Caco-2 (cell line): ENCODE results near the gene OSM. TPM values are rescaled to one million over a fixed set of nuclear protein-coding genes. Genes with fewer than 3 reads are reported as not detected.

Experiments used
- BruUV-seq: library from RNA; stranded (reverse); fragments of 400-500 nt; replicated peaks from 2 replicates; lab custom pipeline; 2021; lab: Mats Ljungman, UMichigan
- CTCF ChIA-PET: fragments of 300-600 bp; sonication (Branson Sonifier 250); formaldehyde crosslinking; loops from one replicate; lab custom pipeline; 2022; ENCODE audit warnings: antibody characterized with exemption; lab: Charles Lee
- POLR2A ChIA-PET: fragments of 300-600 bp; sonication (Branson Sonifier 250); formaldehyde crosslinking; loops from one replicate; lab custom pipeline; 2022; ENCODE audit warnings: antibody characterized with exemption; lab: Charles Lee
- DNase-seq, 2 experiments: peaks; one replicate each; pipeline versions ENCODE4 v3.0.0 to v3.0.0-alpha.2; 2020 to 2022
- H3K27me3 ChIP-seq: replicated peaks from 2 replicates; pipeline ENCODE4 v1.6.0; 2011; ENCODE audit warnings: low read length; ENCODE audit not compliant: control insufficient read depth, insufficient read depth
- H3K36me3 ChIP-seq: 2 replicates; pipeline ENCODE4 v1.5.1; 2011; ENCODE audit warnings: low read length; ENCODE audit not compliant: control insufficient read depth, insufficient read depth
- H3K4me1 ChIP-seq: fragments of 250-450 bp; sonication (Bioruptor Pico); 2 replicates; pipeline ENCODE4 v1.5.1; 2020; ENCODE audit warnings: mild to moderate bottlenecking
- H3K4me3 ChIP-seq: 2 replicates; pipeline ENCODE4 v1.5.1; 2011; ENCODE audit warnings: low read depth, mild to moderate bottlenecking, control low read depth, low read length
- H3K9me3 ChIP-seq: fragments of 250-450 bp; sonication (Bioruptor Pico); 2 replicates; pipeline ENCODE4 v1.5.1; 2020; ENCODE audit warnings: mild to moderate bottlenecking, moderate library complexity
- H3K27ac Mint-ChIP-seq: one replicate; pipeline ENCODE4 v1.8.0; 2022; ENCODE audit warnings: mixed read lengths; ENCODE audit not compliant: unreplicated experiment
- H3K27me3 Mint-ChIP-seq: one replicate; pipeline ENCODE4 v1.8.0; 2022; ENCODE audit warnings: mixed read lengths; ENCODE audit not compliant: insufficient read depth, unreplicated experiment
- H3K36me3 Mint-ChIP-seq: one replicate; pipeline ENCODE4 v1.8.0; 2022; ENCODE audit warnings: mild to moderate bottlenecking, mixed read lengths; ENCODE audit not compliant: insufficient read depth, unreplicated experiment
- H3K4me1 Mint-ChIP-seq: one replicate; pipeline ENCODE4 v1.8.0; 2022; ENCODE audit warnings: low read depth, mixed read lengths; ENCODE audit not compliant: unreplicated experiment
- H3K4me3 Mint-ChIP-seq: one replicate; pipeline ENCODE4 v1.8.0; 2022; ENCODE audit warnings: mild to moderate bottlenecking, moderate library complexity, mixed read lengths; ENCODE audit not compliant: unreplicated experiment
- H3K9me3 Mint-ChIP-seq: one replicate; pipeline ENCODE4 v1.8.0; 2022; ENCODE audit warnings: mixed read lengths; ENCODE audit not compliant: unreplicated experiment
- CTCF ChIP-seq, 2 experiments: fragments of 200-600 bp in 1 of 2; IDR thresholded peaks; 1 replicate in 1 of 2; 2 replicates in 1 of 2; pipeline versions ENCODE4 v1.5.1 to v1.8.0; 2011 to 2022; ENCODE audit warnings: antibody characterized with exemption in 1 of 2, control low read depth in 1 of 2, inconsistent platforms in 1 of 2, low read depth in 1 of 2, low read length in 1 of 2, mild to moderate bottlenecking in 1 of 2, moderate library complexity in 1 of 2; ENCODE audit not compliant: insufficient read depth in 1 of 2, severe bottlenecking in 1 of 2, unreplicated experiment in 1 of 2
- intact Hi-C: fragments of 100-400 bp; cut with micrococcal nuclease; formaldehyde crosslinking; loops from one replicate; pipeline ENCODE4 v1.10.0; 2022; ENCODE audit not compliant: unreplicated experiment
- total RNA-seq: library from RNA; stranded (reverse); gene quantifications from 2 replicates; pipeline ENCODE4 v1.2.3, GENCODE V29; 2022

The OSM gene
- total RNA-seq, 1 experiment from 2014 or later = not detected

GRCh38 chr22:30267382-30268302 is 991 bp upstream of the OSM start:
- POLR2A ChIA-PET = no interaction called here
- peaks cover 5% of the 10 kb centered on the region; the same call in 1 of the 2 replicates for H3K4me1 ChIP-seq
- no peaks in the 10 kb centered on the region for H3K36me3 ChIP-seq
- Mint-ChIP-seq H3K27ac (no peak overlapping the region), H3K4me3 (no peak overlapping the region), H3K36me3 (peaks cover 5% of the 10 kb centered on the region), H3K9me3 (no peaks in the 10 kb centered on the region), H3K4me1 (no peaks in the 10 kb centered on the region), H3K27me3 (no peaks in the 10 kb centered on the region)
- intact Hi-C loops = no loop called here
- no peak for DNase-seq
- no peak for TF ChIP-seq CTCF (IDR thresholded peaks at IDR 0.05; ENCODE audit: insufficient read depth in 1 of 2, low read depth in 1 of 2, low read length in 1 of 2, severe bottlenecking in 1 of 2, unreplicated experiment in 1 of 2)
- H3K4me3 ChIP-seq = no peak overlapping the region
- BruUV-seq = no TSS peak
- H3K27me3 ChIP-seq = no peaks in the 10 kb centered on the region
- CTCF ChIA-PET = interaction anchor here (1.0 kb wide), 1 partner anchor 59 kb away, joined by 4 read pairs; the partner anchor contains the start of gene TBC1D10A
- no peaks in the 10 kb centered on the region for H3K9me3 ChIP-seq

GRCh38 chr22:30265823-30266444 is 717 bp downstream of the OSM start:
- POLR2A ChIA-PET = no interaction called here
- H3K4me1 ChIP-seq = peaks cover 5% of the 10 kb centered on the region; the same call in 1 of the 2 replicates
- Mint-ChIP-seq H3K27ac (no peak overlapping the region), H3K36me3 (peaks cover 5% of the 10 kb centered on the region), H3K27me3 (no peaks in the 10 kb centered on the region), H3K4me3 (no peak overlapping the region), H3K9me3 (no peaks in the 10 kb centered on the region), H3K4me1 (no peaks in the 10 kb centered on the region)
- H3K27me3 ChIP-seq = no peaks in the 10 kb centered on the region
- BruUV-seq = no TSS peak
- no peaks in the 10 kb centered on the region for H3K9me3 ChIP-seq
- H3K36me3 ChIP-seq = no peaks in the 10 kb centered on the region
- TF ChIP-seq CTCF (IDR thresholded peaks at IDR 0.05; ENCODE audit: insufficient read depth in 1 of 2, low read depth in 1 of 2, low read length in 1 of 2, severe bottlenecking in 1 of 2, unreplicated experiment in 1 of 2) = no peak
- CTCF ChIA-PET = no interaction called here
- no peak overlapping the region for H3K4me3 ChIP-seq
- intact Hi-C loops = no loop called here
- DNase-seq = no peak

GRCh38 chr22:30265131-30265720 is 1.4 kb downstream of the OSM start:
- Histone ChIP-seq H3K27me3 (no peaks in the 10 kb centered on the region), H3K36me3 (no peaks in the 10 kb centered on the region), H3K9me3 (no peaks in the 10 kb centered on the region), H3K4me1 (peaks cover 5% of the 10 kb centered on the region; the same call in 1 of the 2 replicates), H3K4me3 (no peak overlapping the region)
- no peak for DNase-seq
- Mint-ChIP-seq H3K4me1 (no peaks in the 10 kb centered on the region), H3K27me3 (no peaks in the 10 kb centered on the region), H3K9me3 (no peaks in the 10 kb centered on the region), H3K27ac (no peak overlapping the region), H3K4me3 (no peak overlapping the region), H3K36me3 (peaks cover 5% of the 10 kb centered on the region)
- intact Hi-C loops = no loop called here
- POLR2A ChIA-PET = no interaction called here
- no peak for TF ChIP-seq CTCF (IDR thresholded peaks at IDR 0.05; ENCODE audit: insufficient read depth in 1 of 2, low read depth in 1 of 2, low read length in 1 of 2, severe bottlenecking in 1 of 2, unreplicated experiment in 1 of 2)
- CTCF ChIA-PET = interaction anchor here (1.1 kb wide), 1 partner anchor 23 kb away, joined by 6 read pairs; no protein-coding TSS in a partner anchor
- no TSS peak for BruUV-seq
